ENCODE data around the gene PRKAG2.

- TF ChIP-seq CTCF (IDR thresholded peaks at IDR 0.05) (no peak), POLR2A (IDR thresholded peaks at IDR 0.05) (no peak)
Observed at GRCh38 chr7:151895631-151896031, 18.7 kb upstream of the PRKAG2 start.

Data from Peyer's patch (tissue), 4 donors.